ENCODE results near the gene SRRD.
A peak's percentile ranks its signal among the peaks of the same experiment; 100 is the strongest.

The SRRD gene

DNA sequence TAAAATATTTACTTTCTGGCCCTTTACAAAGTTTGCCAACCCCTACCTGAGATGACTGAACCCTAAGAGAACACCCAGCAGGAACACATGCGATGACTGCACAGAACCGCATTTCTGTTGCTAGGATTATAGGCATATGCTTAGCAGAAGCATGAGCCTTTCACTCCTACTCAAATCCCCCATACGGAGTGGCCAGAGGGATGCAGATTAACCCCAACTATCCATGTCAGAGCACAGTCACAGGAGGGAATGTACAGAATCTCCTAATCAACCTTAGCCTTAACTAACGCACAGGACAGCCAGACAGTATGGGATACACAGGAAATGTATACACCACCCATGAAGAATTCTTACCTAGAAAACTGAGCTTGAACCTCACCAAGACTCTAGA, 6.3 kb upstream of the SRRD start:
- Histone ChIP-seq H3K4me3 (ENCODE audit: low read length) (no peak overlapping the region), H3K4me1 (ENCODE audit: insufficient read depth, low read length) (peaks cover 6% of the 10 kb centered on the region), H3K9me3 (ENCODE audit: insufficient read depth, low read depth, low read length) (no peaks in the 10 kb centered on the region), H3K27me3 (ENCODE audit: insufficient read depth, low read length) (no peaks in the 10 kb centered on the region), H3K27ac (ENCODE audit: low read length) (no peak overlapping the region), H3K9ac (ENCODE audit: low read depth, low read length) (no peak overlapping the region), H3K36me3 (ENCODE audit: insufficient read depth, low read depth, low read length) (peaks cover 91% of the 10 kb centered on the region)

DNA sequence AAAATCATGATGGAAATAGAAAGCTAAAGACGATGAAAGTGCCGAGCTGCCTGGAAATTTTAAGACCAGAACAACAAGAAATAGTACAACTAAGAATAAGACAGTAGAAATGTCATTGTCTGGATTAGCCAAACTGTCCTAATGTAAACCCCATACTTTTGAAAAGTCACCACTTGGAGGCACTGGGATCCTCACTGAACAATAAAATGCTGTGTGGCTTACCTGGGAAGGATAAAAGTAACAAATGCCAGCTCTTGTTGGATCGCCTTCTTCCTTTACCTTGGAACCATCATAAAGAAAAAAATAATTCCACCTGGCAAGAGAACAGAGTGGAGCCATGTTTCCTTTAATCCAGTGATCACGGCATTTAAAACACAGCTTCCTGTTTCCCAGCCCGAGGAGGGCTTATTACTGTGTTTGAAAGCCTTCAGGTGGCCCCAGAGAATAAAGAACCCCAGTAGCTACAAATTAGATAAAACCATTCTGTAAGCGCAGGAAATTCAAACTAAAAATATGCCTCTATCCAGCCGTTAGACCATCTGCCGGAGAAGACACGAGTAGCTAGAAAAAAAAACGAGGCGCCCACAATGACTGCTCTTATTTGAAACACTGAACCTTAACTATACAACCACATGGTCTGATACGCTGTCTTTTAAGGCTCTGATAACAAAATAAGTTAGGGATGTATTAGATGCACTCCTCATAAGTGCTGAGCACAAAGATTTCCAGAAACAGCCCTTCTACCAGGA, 4.5 kb upstream of the SRRD start:
- peaks cover 73% of the 10 kb centered on the region for H3K36me3 ChIP-seq (ENCODE audit: insufficient read depth, low read depth, low read length)
- no peak overlapping the region for H3K27ac ChIP-seq (ENCODE audit: low read length)
- H3K9me3 ChIP-seq (ENCODE audit: insufficient read depth, low read depth, low read length) = no peaks in the 10 kb centered on the region
- no peaks in the 10 kb centered on the region for H3K27me3 ChIP-seq (ENCODE audit: insufficient read depth, low read length)
- 0 out of 2 replicates have a peak overlapping the region, but pooled peaks have one; percentile 32 for H3K4me3 ChIP-seq (ENCODE audit: low read length)
- H3K4me1 ChIP-seq (ENCODE audit: insufficient read depth, low read length) = peaks cover 10% of the 10 kb centered on the region
- 0 out of 2 replicates have a peak overlapping the region, but pooled peaks have one; percentile 29 for H3K9ac ChIP-seq (ENCODE audit: low read depth, low read length)

DNA sequence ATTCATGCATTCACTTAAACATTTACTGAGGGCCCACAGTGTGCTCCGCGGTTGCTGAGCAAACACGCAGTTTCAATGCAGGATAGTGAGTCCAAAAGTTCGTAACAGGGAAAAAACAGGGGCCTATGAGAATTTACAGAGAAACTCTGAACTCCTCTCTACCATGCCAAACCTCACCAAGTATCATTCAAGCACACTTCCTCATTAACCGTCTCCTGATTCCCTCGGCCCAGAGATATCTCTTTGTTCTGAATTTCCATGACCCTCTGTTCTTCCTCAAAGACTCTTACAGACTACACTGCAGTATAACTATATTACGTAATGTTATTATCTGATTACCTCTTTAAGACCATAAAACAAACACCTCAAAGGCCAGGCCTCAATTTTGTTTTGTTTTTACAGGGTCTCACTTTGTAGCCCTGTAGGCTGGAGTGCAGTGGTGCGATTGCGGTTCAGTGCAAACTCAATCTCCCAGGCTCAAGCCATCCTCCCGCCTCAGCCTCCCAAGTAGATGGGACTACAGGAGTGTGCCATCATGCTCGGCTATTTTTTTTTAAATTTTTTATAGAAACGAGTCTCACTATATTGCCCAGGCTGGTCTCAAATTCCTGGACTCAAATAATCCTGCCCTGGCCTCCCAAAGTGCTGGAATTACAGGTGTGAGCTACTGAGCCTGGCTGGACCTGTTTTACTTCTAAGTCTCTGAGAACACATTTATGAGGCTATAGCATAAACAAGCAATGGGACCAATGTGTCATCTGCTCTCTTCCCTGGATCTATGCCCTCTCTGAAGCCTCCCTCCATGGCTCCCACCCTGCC, 3.7 kb upstream of the SRRD start:
- Histone ChIP-seq H3K4me1 (ENCODE audit: insufficient read depth, low read length) (peaks cover 10% of the 10 kb centered on the region), H3K9me3 (ENCODE audit: insufficient read depth, low read depth, low read length) (no peaks in the 10 kb centered on the region), H3K9ac (ENCODE audit: low read depth, low read length) (0 out of 2 replicates have a peak overlapping the region, but pooled peaks have one; percentile 29), H3K27ac (ENCODE audit: low read length) (no peak overlapping the region), H3K36me3 (ENCODE audit: insufficient read depth, low read depth, low read length) (peaks cover 65% of the 10 kb centered on the region), H3K27me3 (ENCODE audit: insufficient read depth, low read length) (no peaks in the 10 kb centered on the region), H3K4me3 (ENCODE audit: low read length) (0 out of 2 replicates have a peak overlapping the region, but pooled peaks have one; percentile 32)

DNA sequence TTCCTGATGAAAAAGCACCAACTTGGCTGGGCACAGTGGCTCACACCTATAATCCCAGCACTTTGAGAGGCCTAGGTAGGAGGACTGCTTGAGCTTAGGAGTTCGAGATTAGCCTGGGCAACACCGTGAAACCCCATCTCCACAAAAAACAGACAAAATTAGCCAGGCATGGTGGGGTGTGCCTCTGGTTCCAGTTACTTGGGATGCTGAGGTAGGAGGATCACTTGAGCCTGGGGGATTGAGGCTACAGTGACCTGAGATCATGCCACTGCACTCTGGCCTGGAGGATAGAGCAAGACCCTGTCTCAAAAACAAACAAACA, 3.1 kb upstream of the SRRD start:
- H3K27ac ChIP-seq (ENCODE audit: low read length) = no peak overlapping the region
- H3K9ac ChIP-seq (ENCODE audit: low read depth, low read length) = peak overlapping the region; percentile 43; the same call in 1 of the 2 replicates
- no peak overlapping the region; the same call in 1 of the 2 replicates for H3K4me3 ChIP-seq (ENCODE audit: low read length)
- peaks cover 10% of the 10 kb centered on the region for H3K4me1 ChIP-seq (ENCODE audit: insufficient read depth, low read length)
- H3K9me3 ChIP-seq (ENCODE audit: insufficient read depth, low read depth, low read length) = no peaks in the 10 kb centered on the region
- peaks cover 61% of the 10 kb centered on the region for H3K36me3 ChIP-seq (ENCODE audit: insufficient read depth, low read depth, low read length)
- H3K27me3 ChIP-seq (ENCODE audit: insufficient read depth, low read length) = no peaks in the 10 kb centered on the region

DNA sequence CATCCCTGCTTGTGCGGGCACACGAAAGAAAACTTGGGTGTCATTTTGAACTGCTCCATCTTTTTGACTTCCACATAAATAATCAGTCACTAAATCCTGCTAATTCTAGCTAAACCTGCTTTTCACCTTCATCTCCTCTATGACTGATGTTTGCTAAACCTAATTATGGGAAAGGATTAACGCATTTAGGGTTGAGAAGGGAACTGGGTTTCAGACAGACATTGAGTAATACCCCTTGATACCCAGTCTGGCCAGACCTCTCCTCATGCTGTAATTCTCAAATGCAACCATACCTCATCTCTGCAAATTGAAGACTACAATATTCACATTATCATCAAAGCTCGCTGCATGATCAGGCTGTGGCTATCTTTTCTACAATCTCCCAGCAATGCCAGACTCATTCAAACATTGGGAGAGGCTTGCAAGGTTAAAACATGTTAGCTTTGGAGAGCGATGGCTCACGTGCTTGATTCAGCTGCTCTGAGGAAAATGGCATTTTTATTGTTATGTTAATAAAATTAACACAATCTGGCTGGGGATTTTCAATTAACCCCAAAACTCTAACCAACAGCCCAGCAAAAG, 2.5 kb upstream of the SRRD start:
- Histone ChIP-seq H3K27ac (ENCODE audit: low read length) (no peak overlapping the region), H3K4me3 (ENCODE audit: low read length) (peak overlapping the region; percentile 23; the same call in 1 of the 2 replicates), H3K27me3 (ENCODE audit: insufficient read depth, low read length) (no peaks in the 10 kb centered on the region), H3K9me3 (ENCODE audit: insufficient read depth, low read depth, low read length) (no peaks in the 10 kb centered on the region), H3K9ac (ENCODE audit: low read depth, low read length) (peak overlapping the region; percentile 43; the same call in 1 of the 2 replicates), H3K36me3 (ENCODE audit: insufficient read depth, low read depth, low read length) (peaks cover 61% of the 10 kb centered on the region), H3K4me1 (ENCODE audit: insufficient read depth, low read length) (peaks cover 10% of the 10 kb centered on the region)

DNA sequence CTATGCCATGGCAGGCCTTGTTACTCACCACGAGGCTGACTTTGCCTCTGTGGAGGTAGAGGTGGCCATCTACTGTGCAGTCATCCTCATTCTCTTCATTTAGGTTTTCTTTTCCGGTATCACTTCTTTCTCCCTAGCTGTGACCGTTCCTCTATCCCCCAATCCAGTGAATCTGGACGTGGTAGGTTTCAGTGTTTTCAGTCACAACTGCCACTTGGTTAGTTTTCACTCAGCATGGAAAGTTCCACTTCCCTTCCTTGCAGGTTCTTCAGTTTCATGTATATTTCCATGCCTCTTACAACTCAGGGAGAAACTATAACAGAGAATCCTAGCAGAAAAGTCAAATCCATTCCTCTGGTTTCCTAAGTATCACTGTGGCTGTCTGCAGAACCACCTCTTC, 2.0 kb upstream of the SRRD start:
- Histone ChIP-seq H3K9ac (ENCODE audit: low read depth, low read length) (peak overlapping the region; percentile 8; the same call in 1 of the 2 replicates), H3K27me3 (ENCODE audit: insufficient read depth, low read length) (no peaks in the 10 kb centered on the region), H3K36me3 (ENCODE audit: insufficient read depth, low read depth, low read length) (peaks cover 61% of the 10 kb centered on the region), H3K4me3 (ENCODE audit: low read length) (0 out of 2 replicates have a peak overlapping the region, but pooled peaks have one; percentile 23), H3K9me3 (ENCODE audit: insufficient read depth, low read depth, low read length) (no peaks in the 10 kb centered on the region), H3K4me1 (ENCODE audit: insufficient read depth, low read length) (peaks cover 10% of the 10 kb centered on the region), H3K27ac (ENCODE audit: low read length) (no peak overlapping the region)

DNA sequence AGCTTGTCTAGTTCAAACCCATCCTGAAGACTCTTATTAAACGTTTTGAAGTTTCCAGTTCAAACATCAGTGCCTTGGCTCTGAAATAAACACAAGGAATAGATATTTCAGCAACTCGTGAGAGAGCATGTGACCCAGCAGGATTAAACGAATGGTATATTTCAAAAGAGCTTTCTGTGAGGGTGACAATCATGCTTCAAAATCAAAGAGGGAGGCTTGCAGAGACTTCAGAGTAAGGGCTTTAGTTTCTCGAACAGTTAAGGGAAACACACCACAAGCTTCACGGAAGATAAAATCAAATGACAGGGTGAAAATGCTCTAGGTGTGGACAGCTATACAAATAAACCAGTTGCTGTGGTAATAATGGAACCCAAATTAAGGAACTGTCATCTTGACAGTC, 1.5 kb upstream of the SRRD start:
- peaks cover 59% of the 10 kb centered on the region for H3K36me3 ChIP-seq (ENCODE audit: insufficient read depth, low read depth, low read length)
- peak overlapping the region; percentile 93; the same call in 1 of the 2 replicates for H3K9ac ChIP-seq (ENCODE audit: low read depth, low read length)
- H3K4me1 ChIP-seq (ENCODE audit: insufficient read depth, low read length) = peaks cover 10% of the 10 kb centered on the region
- H3K27ac ChIP-seq (ENCODE audit: low read length) = no peak overlapping the region
- H3K4me3 ChIP-seq (ENCODE audit: low read length) = no peak overlapping the region
- no peaks in the 10 kb centered on the region for H3K9me3 ChIP-seq (ENCODE audit: insufficient read depth, low read depth, low read length)
- H3K27me3 ChIP-seq (ENCODE audit: insufficient read depth, low read length) = no peaks in the 10 kb centered on the region

DNA sequence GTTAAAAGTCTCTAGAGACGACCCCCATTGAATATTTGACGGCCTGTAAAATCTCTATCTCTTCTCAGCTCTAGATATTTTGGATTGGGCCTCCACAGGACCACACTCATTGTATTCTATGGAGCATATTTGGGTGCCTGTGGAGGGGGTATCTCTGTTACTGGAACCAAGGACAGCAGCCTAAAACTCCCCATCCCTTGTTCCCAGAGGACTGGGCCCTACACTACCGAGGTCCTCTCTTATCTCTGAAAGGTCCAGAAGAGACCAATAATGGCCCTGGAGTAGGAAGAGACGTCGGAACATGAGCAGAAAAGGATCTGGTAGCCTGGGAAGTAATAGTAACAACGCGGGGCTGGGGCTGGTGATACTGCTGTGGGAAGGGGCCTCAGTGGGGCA, 636 bp upstream of the SRRD start:
- no peaks in the 10 kb centered on the region for H3K27me3 ChIP-seq (ENCODE audit: insufficient read depth, low read length)
- no peaks in the 10 kb centered on the region for H3K9me3 ChIP-seq (ENCODE audit: insufficient read depth, low read depth, low read length)
- peak overlapping the region; percentile 93 for H3K9ac ChIP-seq (ENCODE audit: low read depth, low read length)
- H3K36me3 ChIP-seq (ENCODE audit: insufficient read depth, low read depth, low read length) = peaks cover 59% of the 10 kb centered on the region
- peaks cover 10% of the 10 kb centered on the region; the same call in 1 of the 2 replicates for H3K4me1 ChIP-seq (ENCODE audit: insufficient read depth, low read length)
- H3K4me3 ChIP-seq (ENCODE audit: low read length) = peak overlapping the region; percentile 99
- peak overlapping the region; percentile 90 for H3K27ac ChIP-seq (ENCODE audit: low read length)

DNA sequence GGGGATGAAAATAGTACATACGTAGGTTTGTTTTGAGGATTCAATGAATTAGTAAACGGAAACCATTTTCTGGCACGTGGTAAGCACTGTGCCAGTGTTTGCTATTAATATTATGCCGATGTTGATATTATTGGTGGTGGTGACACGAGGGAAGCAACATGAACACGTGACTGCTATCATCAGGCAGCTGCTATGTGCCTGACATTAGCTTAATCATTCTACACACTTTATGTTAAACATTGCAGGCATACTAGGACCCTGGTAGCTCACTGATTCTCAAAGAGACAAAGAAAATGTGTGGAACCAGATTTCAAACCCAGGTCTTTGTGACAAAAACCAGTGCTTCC, 656 bp downstream of the SRRD start:
- peaks cover 9% of the 10 kb centered on the region; the same call in 1 of the 2 replicates for H3K4me1 ChIP-seq (ENCODE audit: insufficient read depth, low read length)
- no peak overlapping the region for H3K27ac ChIP-seq (ENCODE audit: low read length)
- H3K9me3 ChIP-seq (ENCODE audit: insufficient read depth, low read depth, low read length) = no peaks in the 10 kb centered on the region
- H3K36me3 ChIP-seq (ENCODE audit: insufficient read depth, low read depth, low read length) = peaks cover 60% of the 10 kb centered on the region
- H3K27me3 ChIP-seq (ENCODE audit: insufficient read depth, low read length) = no peaks in the 10 kb centered on the region
- peak overlapping the region; percentile 93 for H3K9ac ChIP-seq (ENCODE audit: low read depth, low read length)
- peak overlapping the region; percentile 99 for H3K4me3 ChIP-seq (ENCODE audit: low read length)

DNA sequence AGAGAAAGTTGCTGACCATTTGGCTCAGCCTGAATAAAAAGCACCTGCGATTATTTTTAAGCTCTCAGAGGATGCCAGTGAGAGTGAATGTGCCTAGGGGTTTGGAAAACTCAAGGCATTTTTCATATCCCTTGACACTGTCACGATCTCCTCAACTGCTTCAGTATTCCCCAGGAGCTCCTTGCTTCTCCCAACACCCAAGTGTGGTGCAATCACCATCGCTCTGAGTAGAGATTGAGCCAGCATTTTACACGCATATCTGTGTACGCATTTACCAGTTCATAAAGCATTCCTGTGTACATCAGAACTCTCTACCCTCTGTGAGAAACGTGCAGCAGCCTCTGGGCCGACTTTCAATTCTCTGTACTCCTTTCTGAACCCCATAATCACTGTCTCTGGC, 1.3 kb downstream of the SRRD start:
- H3K27me3 ChIP-seq (ENCODE audit: insufficient read depth, low read length) = no peaks in the 10 kb centered on the region
- H3K9ac ChIP-seq (ENCODE audit: low read depth, low read length) = no peak overlapping the region
- H3K4me3 ChIP-seq (ENCODE audit: low read length) = peak overlapping the region; percentile 99; the same call in 1 of the 2 replicates
- no peaks in the 10 kb centered on the region for H3K9me3 ChIP-seq (ENCODE audit: insufficient read depth, low read depth, low read length)
- H3K36me3 ChIP-seq (ENCODE audit: insufficient read depth, low read depth, low read length) = peaks cover 60% of the 10 kb centered on the region
- no peak overlapping the region for H3K27ac ChIP-seq (ENCODE audit: low read length)
- H3K4me1 ChIP-seq (ENCODE audit: insufficient read depth, low read length) = peaks cover 6% of the 10 kb centered on the region; the same call in 1 of the 2 replicates

DNA sequence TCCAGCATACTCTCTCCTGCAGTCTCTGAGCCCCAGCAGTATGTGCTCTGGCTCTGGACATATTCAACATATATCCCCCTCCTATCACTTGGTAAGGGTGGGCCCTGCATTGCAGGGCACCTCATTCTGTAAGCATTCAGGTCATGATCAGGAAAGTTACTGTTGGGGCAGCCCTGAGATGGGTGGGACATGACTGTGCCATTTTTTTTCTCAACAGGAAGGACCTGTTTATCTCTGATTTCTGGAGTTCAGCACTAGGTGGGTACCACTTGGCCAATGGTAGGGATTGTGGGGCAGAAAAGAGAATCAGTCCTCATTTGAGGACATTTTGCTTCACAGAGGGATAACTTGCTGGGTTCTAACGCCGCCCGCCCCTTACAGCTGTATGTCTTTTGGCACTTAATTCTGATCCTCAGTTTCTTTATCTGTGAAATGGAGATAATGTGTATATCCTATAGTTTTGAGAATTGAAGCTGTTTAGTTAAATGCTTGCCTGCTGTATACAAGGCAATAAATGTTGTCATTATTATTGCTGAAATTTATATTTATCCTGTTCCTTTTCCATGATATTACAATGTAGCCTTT, 2.2 kb downstream of the SRRD start:
- Histone ChIP-seq H3K9ac (ENCODE audit: low read depth, low read length) (no peak overlapping the region), H3K36me3 (ENCODE audit: insufficient read depth, low read depth, low read length) (peaks cover 62% of the 10 kb centered on the region), H3K9me3 (ENCODE audit: insufficient read depth, low read depth, low read length) (no peaks in the 10 kb centered on the region), H3K27ac (ENCODE audit: low read length) (no peak overlapping the region), H3K27me3 (ENCODE audit: insufficient read depth, low read length) (no peaks in the 10 kb centered on the region), H3K4me1 (ENCODE audit: insufficient read depth, low read length) (peaks cover 6% of the 10 kb centered on the region; the same call in 1 of the 2 replicates), H3K4me3 (ENCODE audit: low read length) (no peak overlapping the region)

Data from iPS-20b (cell line).